HG03342 (cell line): ENCODE measurements around the gene ZNF385C.

Experiments
- ATAC-seq: cut with Tn5 transposase; IDR thresholded peaks from one replicate; pipeline ENCODE4 v1.9.1; 2021; ENCODE audit warnings: mild to moderate bottlenecking, moderate library complexity; ENCODE audit not compliant: unreplicated experiment

ZNF385C gene

GRCh38 chr17:42081516-42082129, 16.6 kb downstream of the ZNF385C start:
- ATAC-seq, result no peak

- no peak for ATAC-seq
These were observed 18.7 kb downstream of the ZNF385C start for GRCh38 chr17:42079541-42079940.

GRCh38 chr17:42078396-42079043, 19.8 kb downstream of the ZNF385C start:
- ATAC-seq, result no peak

GRCh38 chr17:42077755-42078154, 20.5 kb downstream of the ZNF385C start:
- no peak for ATAC-seq

GRCh38 chr17:42076797-42077559, 21.3 kb downstream of the ZNF385C start:
- no peak for ATAC-seq

- ATAC-seq, result no peak
These were observed 22.5 kb downstream of the ZNF385C start for GRCh38 chr17:42075789-42076188.

GRCh38 chr17:42072323-42073187, 25.7 kb downstream of the ZNF385C start:
- ATAC-seq, result no peak

- no peak for ATAC-seq
These were observed 26.5 kb downstream of the ZNF385C start for GRCh38 chr17:42071810-42072209.

- ATAC-seq, result no peak
These were observed 29.3 kb downstream of the ZNF385C start for GRCh38 chr17:42068979-42069378.

- no peak for ATAC-seq
These were observed 30.7 kb downstream of the ZNF385C start for GRCh38 chr17:42067371-42068091.

- ATAC-seq, result no peak
These were observed 33.1 kb downstream of the ZNF385C start for GRCh38 chr17:42065201-42065600.

GRCh38 chr17:42062681-42063080, 35.6 kb downstream of the ZNF385C start:
- ATAC-seq, result no peak

GRCh38 chr17:42061646-42062487, 36.4 kb downstream of the ZNF385C start:
- ATAC-seq, result no peak

- no peak for ATAC-seq
These were observed 38.0 kb downstream of the ZNF385C start for GRCh38 chr17:42060231-42060630.

GRCh38 chr17:42059815-42060214, 38.5 kb downstream of the ZNF385C start:
- ATAC-seq, result no peak

GRCh38 chr17:42058063-42058462, 40.2 kb downstream of the ZNF385C start:
- no peak for ATAC-seq

GRCh38 chr17:42056635-42057034, 41.6 kb downstream of the ZNF385C start:
- ATAC-seq, result no peak

- no peak for ATAC-seq
These were observed 42.8 kb downstream of the ZNF385C start for GRCh38 chr17:42055496-42055895.

- ATAC-seq, result no peak
These were observed 43.2 kb downstream of the ZNF385C start for GRCh38 chr17:42055027-42055426.
